RPMI8226 (cell line): ENCODE data around the gene MBOAT1.
"Not testable (repeated sequence)": the region's sequence is repeated elsewhere in the genome, so short reads cannot be mapped to it uniquely, and the experiment has no call there.

Source experiments
- DNase-seq: peaks from one replicate; pipeline ENCODE4 v3.0.0-alpha.2; 2015

Gene MBOAT1, protein sequence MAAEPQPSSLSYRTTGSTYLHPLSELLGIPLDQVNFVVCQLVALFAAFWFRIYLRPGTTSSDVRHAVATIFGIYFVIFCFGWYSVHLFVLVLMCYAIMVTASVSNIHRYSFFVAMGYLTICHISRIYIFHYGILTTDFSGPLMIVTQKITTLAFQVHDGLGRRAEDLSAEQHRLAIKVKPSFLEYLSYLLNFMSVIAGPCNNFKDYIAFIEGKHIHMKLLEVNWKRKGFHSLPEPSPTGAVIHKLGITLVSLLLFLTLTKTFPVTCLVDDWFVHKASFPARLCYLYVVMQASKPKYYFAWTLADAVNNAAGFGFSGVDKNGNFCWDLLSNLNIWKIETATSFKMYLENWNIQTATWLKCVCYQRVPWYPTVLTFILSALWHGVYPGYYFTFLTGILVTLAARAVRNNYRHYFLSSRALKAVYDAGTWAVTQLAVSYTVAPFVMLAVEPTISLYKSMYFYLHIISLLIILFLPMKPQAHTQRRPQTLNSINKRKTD

GRCh38 chr6:20212392-20213111, at the start of gene MBOAT1:
MBOAT1 (minus strand) TSS chr6:20212469; CDS start chr6:20212234, 235 bp downstream.
- DNase-seq, result peak; percentile 93

GRCh38 chr6:20261685-20262084, 49.4 kb upstream of the MBOAT1 start:
- no peak for DNase-seq

GRCh38 chr6:20260360-20260759, 48.1 kb upstream of the MBOAT1 start:
- no peak for DNase-seq

DNA sequence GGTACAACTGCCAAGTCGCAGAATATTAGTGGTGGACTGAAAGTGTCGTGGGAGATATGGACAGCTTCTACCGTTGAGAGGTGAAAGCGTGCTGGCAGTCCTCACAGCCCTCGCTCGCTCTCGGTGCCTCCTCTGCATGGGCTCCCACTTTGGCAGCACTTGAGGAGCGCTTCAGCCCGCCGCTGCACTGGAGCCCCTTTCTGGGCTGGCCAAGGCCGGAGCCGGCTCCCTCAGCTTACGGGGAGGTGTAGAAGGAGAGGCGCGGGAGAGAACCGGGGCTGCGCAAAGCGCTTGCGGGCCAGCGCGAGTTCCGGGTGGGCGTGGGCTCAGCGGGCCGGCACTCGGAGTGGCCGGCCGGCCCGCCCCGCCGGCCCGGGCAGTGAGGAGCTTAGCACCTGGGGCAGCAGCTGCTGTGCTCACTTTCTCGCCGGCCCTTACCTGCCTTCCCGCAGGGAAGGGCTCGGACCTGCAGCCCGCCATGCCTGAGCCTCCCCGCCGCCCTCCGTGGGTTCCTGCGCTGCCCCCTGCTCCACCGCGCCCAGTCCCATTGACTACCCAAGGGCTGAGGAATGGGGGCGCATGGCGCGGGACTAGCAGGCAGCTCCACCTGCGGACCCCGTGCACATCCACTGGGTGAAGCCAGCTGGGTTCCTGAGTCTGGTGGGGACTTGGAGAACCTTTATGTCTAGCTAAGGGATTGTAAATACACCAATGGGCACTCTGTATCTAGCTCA, 47.2 kb upstream of the MBOAT1 start:
- no peak for DNase-seq

- DNase-seq, result no peak
These were observed 43.2 kb upstream of the MBOAT1 start for GRCh38 chr6:20255428-20255827.

GRCh38 chr6:20254295-20254694, 42.0 kb upstream of the MBOAT1 start:
- no peak for DNase-seq

DNA sequence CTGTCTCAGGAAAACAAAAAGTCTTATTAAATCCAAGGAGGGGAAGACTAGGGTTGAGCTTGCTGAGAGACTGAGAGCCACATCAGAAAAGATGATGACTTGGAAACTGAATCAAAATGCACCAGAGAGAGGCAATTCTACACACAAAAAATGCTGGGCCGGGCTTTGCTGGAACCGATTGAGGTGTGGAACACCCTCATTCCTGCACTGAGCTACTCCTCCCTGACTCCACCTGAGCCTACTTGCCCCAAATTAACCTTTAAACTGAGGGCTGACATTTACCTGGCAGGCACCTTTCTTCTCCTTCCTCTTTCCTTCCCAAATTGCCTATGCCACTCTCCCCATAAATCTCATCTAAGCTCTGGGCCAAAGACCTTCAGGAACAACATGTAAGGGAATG, 40.8 kb upstream of the MBOAT1 start:
- DNase-seq, result no peak

- peak; percentile 39 for DNase-seq
These were observed 40.0 kb upstream of the MBOAT1 start for GRCh38 chr6:20252311-20252710.

DNA sequence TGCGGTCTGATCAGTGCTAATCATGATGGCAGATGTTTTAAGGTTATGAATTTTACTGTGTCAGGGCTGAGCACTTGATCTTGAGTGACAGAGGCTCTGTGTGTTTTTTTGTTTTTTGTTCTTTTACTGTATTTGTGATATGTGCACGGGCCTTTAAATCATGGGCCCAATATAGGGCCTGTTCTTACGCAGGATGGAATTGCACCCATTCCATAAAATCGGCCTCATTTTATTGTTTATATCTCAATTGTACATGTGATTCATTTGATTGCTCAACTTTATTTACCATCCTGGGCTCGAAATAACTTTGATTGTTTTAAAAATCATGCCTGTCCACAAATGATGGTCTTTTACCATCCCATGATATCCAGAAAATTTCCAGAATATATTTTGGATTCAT, 39.3 kb upstream of the MBOAT1 start:
- DNase-seq, result no peak

- no peak for DNase-seq
These were observed 33.9 kb upstream of the MBOAT1 start for GRCh38 chr6:20246125-20246524.

DNA sequence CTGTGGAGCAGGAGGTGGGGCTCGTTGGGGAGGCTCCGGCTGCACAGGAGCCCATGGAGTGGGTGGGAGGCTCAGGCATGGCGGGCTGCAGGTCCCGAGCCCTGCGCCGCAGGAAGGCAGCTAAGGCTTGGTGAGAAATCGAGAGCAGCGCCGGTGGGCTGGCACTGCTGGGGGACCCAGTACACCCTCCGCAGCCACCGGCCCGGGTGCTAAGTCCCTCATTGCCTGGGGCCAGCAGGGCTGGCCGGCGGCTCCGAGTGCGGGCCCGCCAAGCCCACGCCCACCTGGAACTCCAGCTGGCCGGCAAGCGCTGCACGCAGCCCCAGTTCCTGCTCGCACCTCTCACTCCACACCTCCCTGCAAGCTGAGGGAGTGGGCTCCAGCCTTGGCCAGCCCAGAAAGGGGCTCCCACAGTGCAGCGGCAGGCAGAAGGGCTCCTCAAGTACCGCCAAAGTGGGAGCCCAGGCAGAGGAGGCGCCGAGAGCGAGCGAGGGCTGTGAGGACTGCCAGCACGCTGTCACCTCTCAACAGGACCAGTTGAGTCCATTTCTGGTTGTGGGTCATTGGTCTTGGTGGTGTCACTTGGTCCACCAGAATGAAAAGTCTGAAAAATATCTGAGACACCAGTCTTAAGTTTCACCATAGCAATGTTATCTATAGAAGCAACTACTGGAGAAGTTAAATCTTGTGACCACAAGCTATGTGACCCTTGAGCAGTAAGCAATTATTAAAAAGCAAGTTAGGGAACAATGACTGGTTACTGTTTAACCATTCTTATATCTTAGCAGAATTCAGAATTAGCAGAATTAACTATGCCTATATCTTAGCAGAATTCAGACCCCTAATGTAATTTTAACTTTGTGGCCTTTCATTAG, 32.8 kb upstream of the MBOAT1 start:
- DNase-seq, result not testable (repeated sequence)

DNA sequence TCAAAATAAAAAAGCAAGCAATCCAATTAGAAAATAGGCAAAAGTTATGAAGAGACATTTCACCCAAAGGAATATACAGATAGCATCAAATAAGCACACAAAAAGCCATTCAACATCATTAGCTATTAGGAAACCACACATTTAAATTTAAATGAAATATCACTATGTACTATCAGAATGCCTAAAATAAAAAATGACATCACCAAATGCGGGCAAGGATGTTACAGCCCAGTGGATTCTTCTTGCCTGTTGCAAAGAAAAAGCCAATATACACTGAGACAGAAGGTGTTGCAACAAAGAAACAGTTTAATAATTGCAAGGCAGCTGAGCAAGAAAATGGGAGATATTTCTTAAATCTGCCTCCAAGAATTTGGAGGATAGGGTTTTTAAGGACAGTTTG, 31.0 kb upstream of the MBOAT1 start:
- no peak for DNase-seq

DNA sequence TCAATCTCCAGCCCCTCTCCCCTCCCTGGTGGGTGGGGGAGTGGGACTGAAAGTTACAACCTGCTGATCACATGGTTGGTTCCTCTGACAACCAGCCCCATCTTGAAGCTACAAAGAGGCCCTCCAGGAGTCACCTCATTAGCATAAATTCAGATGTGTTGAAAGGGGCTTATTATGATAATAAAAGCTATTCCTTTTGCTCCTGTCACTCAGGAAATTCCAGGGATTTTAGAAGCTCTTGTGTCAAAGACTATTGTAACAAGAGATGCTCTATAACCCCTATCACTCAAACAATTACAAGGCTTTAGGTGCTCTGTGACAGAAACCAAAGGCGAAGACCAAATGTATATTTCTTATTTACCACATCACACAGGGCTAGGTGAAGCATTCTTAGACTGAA, 30.1 kb upstream of the MBOAT1 start:
- no peak for DNase-seq

DNA sequence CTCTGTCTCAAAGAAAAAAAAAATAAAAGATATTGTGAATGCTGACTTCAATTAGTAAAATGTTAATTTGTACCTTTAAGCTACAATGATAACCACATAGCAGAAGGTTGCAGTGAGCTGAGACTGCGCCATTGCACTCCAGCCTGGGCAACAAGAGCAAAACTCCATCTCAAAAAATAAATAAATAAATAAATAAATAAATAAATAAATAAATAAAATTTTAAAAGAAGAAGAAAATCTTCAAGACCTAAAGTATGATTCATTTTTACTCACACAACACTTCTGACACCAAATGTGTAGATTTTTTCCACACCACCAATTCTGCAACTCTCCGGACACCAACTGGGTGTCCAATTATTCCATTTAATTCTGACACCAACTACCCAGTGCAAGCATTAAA, 28.8 kb upstream of the MBOAT1 start:
- DNase-seq, result no peak

- DNase-seq, result no peak
These were observed 26.7 kb upstream of the MBOAT1 start for GRCh38 chr6:20238688-20239587.

GRCh38 chr6:20237677-20238460, 25.6 kb upstream of the MBOAT1 start:
- no peak for DNase-seq

- DNase-seq, result no peak
These were observed 24.8 kb upstream of the MBOAT1 start for GRCh38 chr6:20236909-20237600.

- no peak for DNase-seq
These were observed 24.1 kb upstream of the MBOAT1 start for GRCh38 chr6:20236344-20236743.

DNA sequence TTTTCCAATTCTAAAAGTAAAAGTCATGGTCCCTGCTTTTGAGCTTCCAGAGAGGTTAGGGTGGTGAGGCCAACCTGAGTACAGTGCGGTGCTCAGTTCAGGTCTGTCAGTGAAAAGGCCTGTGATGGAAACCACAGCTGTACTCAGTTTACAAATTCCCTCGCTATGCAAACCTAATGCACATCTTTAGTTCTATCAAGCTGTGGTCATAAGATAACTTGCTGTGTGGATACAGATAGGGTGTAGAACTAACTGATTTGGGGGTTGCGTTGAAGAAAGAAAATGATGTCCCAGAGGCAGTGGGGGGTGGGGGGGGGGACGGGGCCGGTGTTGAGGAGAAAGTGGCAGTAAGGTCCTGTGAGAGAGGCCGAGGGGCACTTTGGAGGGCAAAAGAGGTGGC, 22.8 kb upstream of the MBOAT1 start:
- no peak for DNase-seq

- DNase-seq, result no peak
These were observed 21.9 kb upstream of the MBOAT1 start for GRCh38 chr6:20234136-20234535.
